ENCODE measurements around the gene OR8B2. TPM values are rescaled to one million over a fixed set of nuclear protein-coding genes. Genes with fewer than 3 reads are reported as not detected.

Gene OR8B2
- total RNA-seq, 1 experiment from 2014 or later = not detected

Other genes starting within 250 kb of the OR8B2 start
- gene OR10D3, start 201.2 kb downstream of the OR8B2 start, total RNA-seq (2014; rRNA removed; shearing (Covaris generic)) = not detected in 2 replicates
- gene OR8G1, start 143.4 kb downstream of the OR8B2 start, total RNA-seq (2014; rRNA removed; shearing (Covaris generic)) = not detected in 2 replicates
- gene OR8G5, start 128.1 kb downstream of the OR8B2 start, total RNA-seq (2014; rRNA removed; shearing (Covaris generic)) = not detected in 2 replicates
- gene OR8D1, start 70.5 kb downstream of the OR8B2 start, total RNA-seq (2014; rRNA removed; shearing (Covaris generic)) = not detected in 2 replicates
- gene OR8D2, start 64.3 kb downstream of the OR8B2 start, total RNA-seq (2014; rRNA removed; shearing (Covaris generic)) = not detected in 2 replicates
- not detected in 2 replicates for gene OR8B3, start 14.5 kb upstream of the OR8B2 start, total RNA-seq (2014; rRNA removed; shearing (Covaris generic))
- not detected in 2 replicates for gene OR8B4, start 40.4 kb upstream of the OR8B2 start, total RNA-seq (2014; rRNA removed; shearing (Covaris generic))
- gene OR8B8, start 61.2 kb upstream of the OR8B2 start, total RNA-seq (2014; rRNA removed; shearing (Covaris generic)) = not detected in 2 replicates
- gene OR8B12, start 159.2 kb upstream of the OR8B2 start, total RNA-seq (2014; rRNA removed; shearing (Covaris generic)) = not detected in 2 replicates
- not detected in 2 replicates for gene OR8A1, start 185.5 kb upstream of the OR8B2 start, total RNA-seq (2014; rRNA removed; shearing (Covaris generic))
- not detected in 2 replicates for gene PANX3, start 226.9 kb upstream of the OR8B2 start, total RNA-seq (2014; rRNA removed; shearing (Covaris generic))
- 22.8 and 24.8 TPM in 2 replicates for gene TBRG1, start 238.4 kb upstream of the OR8B2 start, total RNA-seq (2014; rRNA removed; shearing (Covaris generic))

Measured in H4 (cell line).